ENCODE data around the gene ATG9B.

- TF ChIP-seq CTCF (IDR thresholded peaks at IDR 0.05), result no peak
- TF ChIP-seq POLR2A (IDR thresholded peaks at IDR 0.05), result no peak
Observed at GRCh38 chr7:151035902-151036301, 11.6 kb upstream of the ATG9B start.
